Tibial nerve (tissue), 4 donors: ENCODE results near the gene SFTPD.

ENCODE experiments used
- CTCF ChIP-seq, 5 experiments: fragments of 200-600 bp in 3 of 5; fragments of 450-650 bp in 2 of 5; sonication (generic) in 3 of 5; IDR thresholded peaks; one replicate each; pipeline ENCODE4 v1.5.1; 2016 to 2019; ENCODE audit warnings: antibody characterized with exemption in 5 of 5, mild to moderate bottlenecking in 3 of 5, moderate library complexity in 2 of 5
- EP300 ChIP-seq, 2 donors: sonication (generic); formaldehyde crosslinking; IDR thresholded peaks; one replicate each; pipeline ENCODE4 v1.6.1; 2017; ENCODE audit warnings: antibody characterized with exemption in 2 of 2, mild to moderate bottlenecking in 1 of 2
- POLR2A ChIP-seq, 2 donors: fragments of 450-650 bp; IDR thresholded peaks; one replicate each; pipeline ENCODE4 v1.6.1; 2017; ENCODE audit warnings: antibody characterized with exemption in 2 of 2, mild to moderate bottlenecking in 2 of 2, moderate library complexity in 2 of 2

GRCh38 chr10:79925614-79926013 is 23.3 kb downstream of the SFTPD start:
- no peak for TF ChIP-seq CTCF (IDR thresholded peaks at IDR 0.05)
- no peak for TF ChIP-seq EP300 (IDR thresholded peaks at IDR 0.05)
- no peak for TF ChIP-seq POLR2A (IDR thresholded peaks at IDR 0.05)
